CD4-positive, alpha-beta T cell (primary cell): Measurements from ENCODE around the gene DCLK1. TPM values are rescaled to one million over a fixed set of nuclear protein-coding genes. Genes with fewer than 3 reads are reported as not detected.

Source experiments
- ATAC-seq: fragments of 200-7000 bp; cut with Tn5 transposase; one replicate; pipeline ENCODE4 v1.10.0; 2022; ENCODE audit warnings: mild to moderate bottlenecking; ENCODE audit not compliant: poor library complexity
- CTCF ChIA-PET: fragments of 350-600 bp; sonication (Branson Sonifier 250); formaldehyde crosslinking; loops from one replicate; lab custom pipeline; 2021; ENCODE audit warnings: antibody characterized with exemption, inconsistent platforms; lab: Charles Lee
- POLR2A ChIA-PET: fragments of 350-600 bp; sonication (Branson Sonifier 250); formaldehyde crosslinking; loops from one replicate; lab custom pipeline; 2021; ENCODE audit warnings: antibody characterized with exemption, inconsistent platforms; lab: Charles Lee
- DNase-seq, 14 experiments: peaks; one replicate each; pipeline ENCODE4 v3.0.0-alpha.2; 2013 to 2020; ENCODE audit warnings: mixed read lengths in 2 of 14
- H3K27ac ChIP-seq, 2 donors: one replicate each; pipeline versions ENCODE4 v1.5.1 to v1.7.0; 2013; ENCODE audit warnings: low read length in 2 of 2, low read depth in 1 of 2, mild to moderate bottlenecking in 1 of 2
- H3K27me3 ChIP-seq, 2 experiments: 1 replicate in 1 of 2; 2 replicates in 1 of 2; pipeline versions ENCODE4 v1.6.1 to v1.7.0; 2013; ENCODE audit warnings: low read length in 2 of 2, control low read depth in 1 of 2, mild to moderate bottlenecking in 1 of 2, moderate library complexity in 1 of 2; ENCODE audit not compliant: insufficient read depth in 2 of 2, control insufficient read depth in 1 of 2
- H3K36me3 ChIP-seq: one replicate; pipeline ENCODE4 v1.6.1; 2013; ENCODE audit warnings: low read length, control low read depth; ENCODE audit not compliant: insufficient read depth
- H3K4me1 ChIP-seq: one replicate; pipeline ENCODE4 v1.6.1; 2013; ENCODE audit warnings: low read length, control low read depth; ENCODE audit not compliant: insufficient read depth
- H3K4me3 ChIP-seq: one replicate; pipeline ENCODE4 v1.5.1; 2013; ENCODE audit warnings: mild to moderate bottlenecking, low read length, moderate library complexity
- H3K9me3 ChIP-seq, 2 experiments: 1 replicate in 1 of 2; 2 replicates in 1 of 2; pipeline versions ENCODE4 v1.6.1 to v1.7.0; 2013; ENCODE audit warnings: low read length in 2 of 2, mild to moderate bottlenecking in 2 of 2, control low read depth in 1 of 2, moderate library complexity in 1 of 2; ENCODE audit not compliant: control insufficient read depth in 1 of 2, insufficient read depth in 1 of 2
- H3K27ac Mint-ChIP-seq: one replicate; pipeline ENCODE4 v1.8.0; 2020; ENCODE audit warnings: mixed read lengths
- H3K27me3 Mint-ChIP-seq: one replicate; pipeline ENCODE4 v1.8.0; 2021; ENCODE audit warnings: mixed read lengths
- H3K36me3 Mint-ChIP-seq: one replicate; pipeline ENCODE4 v1.8.0; 2021; ENCODE audit warnings: low read depth, mixed read lengths
- H3K4me1 Mint-ChIP-seq: one replicate; pipeline ENCODE4 v1.8.0; 2021; ENCODE audit warnings: low read depth, mixed read lengths
- H3K4me3 Mint-ChIP-seq: one replicate; pipeline ENCODE4 v1.8.0; 2020; ENCODE audit warnings: mild to moderate bottlenecking, mixed read lengths
- H3K9me3 Mint-ChIP-seq: one replicate; pipeline ENCODE4 v1.8.0; 2020; ENCODE audit warnings: mixed read lengths
- intact Hi-C, 2 experiments: fragments of 100-400 bp; cut with DNase I in 1 of 2; cut with micrococcal nuclease in 1 of 2; formaldehyde crosslinking; loops; one replicate each; pipeline versions ENCODE4 v1.15.1 to v1.9.0; 2023 to 2025; cut with DNase I, micrococcal nuclease
- total RNA-seq, 174 experiments: library from RNA in 2 of 174; stranded (reverse) in 2 of 174; gene quantifications; one replicate each; pipeline ENCODE4 v1.2.3 and lab custom pipeline; 2021 to 2026
- TF ChIP-seq, protein P1 (sequence below): fragments of 200-600 bp; IDR thresholded peaks from one replicate; pipeline ENCODE4 v1.8.0; 2022; ENCODE audit warnings: antibody characterized with exemption, mild to moderate bottlenecking

Gene DCLK1
- total RNA-seq, 2 experiments from 2014 or later: not detected

DNA sequence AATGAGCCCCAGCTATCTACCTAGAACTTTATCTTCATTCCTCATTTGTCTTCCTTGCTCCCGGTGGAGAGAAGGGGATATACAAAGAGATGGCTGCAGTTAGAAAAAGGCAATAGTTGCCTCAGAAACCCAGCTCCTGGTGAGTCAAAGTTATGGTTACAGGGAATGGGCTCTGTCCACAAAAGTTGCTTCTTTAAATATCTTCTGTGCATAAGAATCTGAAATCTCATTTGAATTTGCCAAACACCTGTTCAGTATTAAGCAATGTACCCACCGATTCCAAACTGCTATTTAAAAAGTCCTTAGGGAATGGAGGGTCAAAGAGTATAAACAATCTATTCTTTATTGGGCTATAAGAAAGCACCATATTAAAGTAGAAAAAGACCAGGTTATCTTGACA lies 48.4 kb downstream of the DCLK1 start:
- H3K4me1 ChIP-seq: no peaks in the 10 kb centered on the region
- CTCF ChIA-PET: no interaction called here
- intact Hi-C loops: no loop called here
- DNase-seq (no peak), ATAC-seq (no peak)
- Mint-ChIP-seq H3K27me3 (no peaks in the 10 kb centered on the region), H3K4me1 (no peaks in the 10 kb centered on the region), H3K27ac (no peak overlapping the region), H3K9me3 (no peaks in the 10 kb centered on the region), H3K36me3 (no peaks in the 10 kb centered on the region), H3K4me3 (no peak overlapping the region)
- H3K9me3 ChIP-seq: no peaks in the 10 kb centered on the region
- TF ChIP-seq, protein P1, sequence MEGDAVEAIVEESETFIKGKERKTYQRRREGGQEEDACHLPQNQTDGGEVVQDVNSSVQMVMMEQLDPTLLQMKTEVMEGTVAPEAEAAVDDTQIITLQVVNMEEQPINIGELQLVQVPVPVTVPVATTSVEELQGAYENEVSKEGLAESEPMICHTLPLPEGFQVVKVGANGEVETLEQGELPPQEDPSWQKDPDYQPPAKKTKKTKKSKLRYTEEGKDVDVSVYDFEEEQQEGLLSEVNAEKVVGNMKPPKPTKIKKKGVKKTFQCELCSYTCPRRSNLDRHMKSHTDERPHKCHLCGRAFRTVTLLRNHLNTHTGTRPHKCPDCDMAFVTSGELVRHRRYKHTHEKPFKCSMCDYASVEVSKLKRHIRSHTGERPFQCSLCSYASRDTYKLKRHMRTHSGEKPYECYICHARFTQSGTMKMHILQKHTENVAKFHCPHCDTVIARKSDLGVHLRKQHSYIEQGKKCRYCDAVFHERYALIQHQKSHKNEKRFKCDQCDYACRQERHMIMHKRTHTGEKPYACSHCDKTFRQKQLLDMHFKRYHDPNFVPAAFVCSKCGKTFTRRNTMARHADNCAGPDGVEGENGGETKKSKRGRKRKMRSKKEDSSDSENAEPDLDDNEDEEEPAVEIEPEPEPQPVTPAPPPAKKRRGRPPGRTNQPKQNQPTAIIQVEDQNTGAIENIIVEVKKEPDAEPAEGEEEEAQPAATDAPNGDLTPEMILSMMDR: no peak
- no peak overlapping the region for H3K4me3 ChIP-seq
- POLR2A ChIA-PET: no interaction called here
- H3K27ac ChIP-seq: no peak overlapping the region
- no peaks in the 10 kb centered on the region for H3K36me3 ChIP-seq
- no peaks in the 10 kb centered on the region for H3K27me3 ChIP-seq

DNA sequence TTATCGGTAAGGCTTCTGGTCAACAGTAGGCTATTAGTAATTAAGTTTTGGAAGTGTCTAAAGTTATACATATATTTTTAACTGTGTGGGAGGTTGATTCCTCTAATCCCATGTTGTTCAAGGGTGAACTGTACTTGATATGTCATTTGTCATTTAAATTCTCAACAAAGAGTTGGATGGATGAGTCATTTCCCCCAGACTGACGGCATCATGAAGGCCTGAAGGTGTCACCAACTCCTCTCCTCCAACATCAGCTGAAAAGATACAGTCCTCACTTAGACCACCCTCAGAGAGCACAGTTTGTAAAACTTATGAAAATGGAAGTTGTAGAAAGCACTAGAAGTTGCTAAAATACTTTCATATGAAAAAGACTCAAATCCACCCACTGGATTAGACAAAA lies 48.8 kb downstream of the DCLK1 start:
- Histone ChIP-seq H3K4me1 (no peaks in the 10 kb centered on the region), H3K27me3 (no peaks in the 10 kb centered on the region), H3K4me3 (no peak overlapping the region), H3K9me3 (no peaks in the 10 kb centered on the region), H3K27ac (no peak overlapping the region), H3K36me3 (no peaks in the 10 kb centered on the region)
- Mint-ChIP-seq H3K4me3 (no peak overlapping the region), H3K27ac (no peak overlapping the region), H3K36me3 (no peaks in the 10 kb centered on the region), H3K4me1 (no peaks in the 10 kb centered on the region), H3K27me3 (no peaks in the 10 kb centered on the region), H3K9me3 (no peaks in the 10 kb centered on the region)
- no peak for ATAC-seq
- CTCF ChIA-PET: no interaction called here
- intact Hi-C loops: no loop called here
- TF ChIP-seq, protein P1: no peak
- no peak for DNase-seq
- POLR2A ChIA-PET: no interaction called here

DNA sequence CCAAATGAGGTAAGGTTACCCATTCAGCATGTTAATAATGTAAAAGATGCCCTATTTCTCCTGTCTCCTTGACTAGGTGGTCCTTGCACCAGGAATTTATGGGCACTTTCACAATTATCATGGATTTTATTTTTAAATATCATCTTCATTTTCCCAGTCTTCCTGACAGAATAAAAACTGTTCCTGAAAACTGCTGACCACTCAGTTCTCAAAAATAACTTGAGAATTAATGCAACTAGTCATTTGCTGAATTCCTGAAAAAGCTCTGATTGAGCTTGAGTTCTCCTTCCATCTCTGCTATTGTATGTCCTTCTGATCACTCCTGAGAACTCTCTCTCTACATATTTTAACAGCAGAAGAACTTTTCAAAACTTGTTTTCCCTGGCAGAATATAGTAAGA lies 55.0 kb downstream of the DCLK1 start:
- intact Hi-C loops: no loop called here
- Mint-ChIP-seq H3K4me3 (no peak overlapping the region), H3K36me3 (no peaks in the 10 kb centered on the region), H3K4me1 (no peaks in the 10 kb centered on the region), H3K27me3 (no peaks in the 10 kb centered on the region), H3K27ac (no peak overlapping the region), H3K9me3 (peaks cover 4% of the 10 kb centered on the region)
- no peak overlapping the region for H3K27ac ChIP-seq
- H3K4me1 ChIP-seq: no peaks in the 10 kb centered on the region
- H3K27me3 ChIP-seq: no peaks in the 10 kb centered on the region
- TF ChIP-seq, protein P1: no peak
- DNase-seq (no peak), ATAC-seq (no peak)
- no peaks in the 10 kb centered on the region for H3K36me3 ChIP-seq
- ChIA-PET CTCF (no interaction called here), POLR2A (no interaction called here)
- no peak overlapping the region for H3K4me3 ChIP-seq
- no peaks in the 10 kb centered on the region for H3K9me3 ChIP-seq
